ENCODE measurements around the gene FAM184A.

DNA sequence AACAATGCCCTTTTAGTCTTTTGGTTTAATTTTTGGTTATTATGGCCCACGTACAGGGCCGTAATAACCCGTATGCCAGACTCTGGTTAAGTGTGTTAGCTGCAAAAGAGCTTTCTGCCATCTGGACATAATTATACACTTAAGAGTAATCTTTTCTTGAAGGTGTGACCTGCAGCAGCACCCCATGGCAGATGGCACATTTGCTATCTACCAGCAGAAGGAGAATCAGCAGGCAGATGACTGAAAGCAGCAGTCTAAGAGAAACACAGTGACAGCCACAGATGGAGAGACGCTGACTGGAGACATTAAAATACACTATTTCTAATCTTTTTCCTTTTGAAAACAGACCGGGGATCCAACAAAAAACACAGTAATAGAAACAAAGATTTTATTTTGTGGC lies 165.8 kb downstream of the FAM184A start:
- no peak for TF ChIP-seq CTCF (IDR thresholded peaks at IDR 0.05)
- no peak for TF ChIP-seq POLR2A (IDR thresholded peaks at IDR 0.05)
- no peak for TF ChIP-seq EP300 (IDR thresholded peaks at IDR 0.05; ENCODE audit: low read depth)
